DND-41 (cell line): ENCODE data around the gene MS4A4E.

Source experiments
- CTCF ChIP-seq: IDR thresholded peaks from 2 replicates; pipeline ENCODE4 v1.5.1; 2012; ENCODE audit warnings: borderline replicate concordance, low read length, moderate library complexity, mild to moderate bottlenecking; ENCODE audit not compliant: poor library complexity, severe bottlenecking; ENCODE audit errors: extremely low read depth
- EZH2 ChIP-seq: IDR thresholded peaks from 3 replicates; pipeline ENCODE4 v1.6.1; 2012; ENCODE audit warnings: borderline replicate concordance, low read depth, mild to moderate bottlenecking, moderate library complexity, low read length, inconsistent platforms; ENCODE audit not compliant: severe bottlenecking

GRCh38 chr11:60169264-60169915 is 73.5 kb downstream of the MS4A4E start:
- TF ChIP-seq CTCF, result peak; percentile 39
- no peak for TF ChIP-seq EZH2
